ENCODE data around the gene GALNT9.

The GALNT9 gene

GRCh38 chr12:132353811-132354210 is 24.4 kb upstream of the GALNT9 start:
- no peak overlapping the region for H3K4me3 ChIP-seq (ENCODE audit: low read depth, low read length)
- DNase-seq (ENCODE audit: low read depth, low spot score), result no peak
- CTCF ChIA-PET, result no interaction called here
- POLR2A ChIA-PET, result no interaction called here
- no peak for TF ChIP-seq CTCF (IDR thresholded peaks at IDR 0.05; ENCODE audit: insufficient read depth, low read length, missing control alignments)

DNA sequence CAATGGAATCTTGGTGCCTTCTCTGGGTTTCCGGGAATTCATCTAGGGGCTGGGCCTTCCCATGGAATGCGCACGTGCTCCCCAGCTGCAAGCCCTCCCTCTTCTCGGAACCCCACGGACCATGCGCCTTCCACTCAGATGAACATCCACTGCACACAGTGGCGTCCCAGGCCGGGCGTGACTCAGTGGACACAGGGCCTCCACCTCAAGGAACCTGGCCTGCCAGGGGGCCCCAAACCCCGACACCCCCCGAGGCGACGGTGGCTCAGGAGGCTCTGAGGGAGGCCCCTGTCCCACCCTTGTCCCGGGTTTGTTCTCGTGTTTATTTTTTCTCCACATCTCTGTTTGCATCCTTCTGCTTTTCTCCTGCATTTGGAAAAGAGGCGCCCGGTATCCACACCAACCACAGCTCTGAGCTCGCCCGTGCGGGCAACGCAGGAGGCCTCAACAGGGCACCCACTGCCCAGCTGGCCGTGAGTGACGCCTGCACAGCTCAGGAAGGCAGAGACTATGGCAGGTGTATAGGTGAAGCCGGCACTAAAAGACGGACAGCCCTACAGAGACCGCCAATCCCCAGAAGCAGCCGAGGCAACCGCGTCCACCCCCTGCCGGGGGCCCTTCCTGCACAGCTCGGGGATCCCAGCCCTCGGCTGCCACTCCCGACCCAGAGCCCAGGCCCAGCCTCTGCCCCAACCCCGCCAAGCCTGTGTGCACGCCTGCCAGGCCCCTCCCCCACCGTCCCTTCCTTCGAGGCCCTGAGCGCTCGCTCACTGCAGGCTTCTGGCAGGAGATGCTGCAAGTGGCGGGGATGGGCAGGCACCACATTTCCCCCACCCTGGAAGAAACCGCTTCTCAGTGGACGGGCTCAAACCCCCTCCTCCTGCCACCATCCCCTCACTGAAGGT is 23.8 kb upstream of the GALNT9 start:
- no peak for DNase-seq (ENCODE audit: low read depth, low spot score)
- POLR2A ChIA-PET, result no interaction called here
- CTCF ChIA-PET, result no interaction called here
- TF ChIP-seq CTCF (IDR thresholded peaks at IDR 0.05; ENCODE audit: insufficient read depth, low read length, missing control alignments), result no peak
- no peak overlapping the region for H3K4me3 ChIP-seq (ENCODE audit: low read depth, low read length)

- no peak for TF ChIP-seq CTCF (IDR thresholded peaks at IDR 0.05; ENCODE audit: insufficient read depth, low read length, missing control alignments)
- POLR2A ChIA-PET, result no interaction called here
- no peak overlapping the region for H3K4me3 ChIP-seq (ENCODE audit: low read depth, low read length)
- CTCF ChIA-PET, result no interaction called here
- no peak for DNase-seq (ENCODE audit: low read depth, low spot score)
Measured at GRCh38 chr12:132351751-132352495, 22.5 kb upstream of the GALNT9 start.

DNA sequence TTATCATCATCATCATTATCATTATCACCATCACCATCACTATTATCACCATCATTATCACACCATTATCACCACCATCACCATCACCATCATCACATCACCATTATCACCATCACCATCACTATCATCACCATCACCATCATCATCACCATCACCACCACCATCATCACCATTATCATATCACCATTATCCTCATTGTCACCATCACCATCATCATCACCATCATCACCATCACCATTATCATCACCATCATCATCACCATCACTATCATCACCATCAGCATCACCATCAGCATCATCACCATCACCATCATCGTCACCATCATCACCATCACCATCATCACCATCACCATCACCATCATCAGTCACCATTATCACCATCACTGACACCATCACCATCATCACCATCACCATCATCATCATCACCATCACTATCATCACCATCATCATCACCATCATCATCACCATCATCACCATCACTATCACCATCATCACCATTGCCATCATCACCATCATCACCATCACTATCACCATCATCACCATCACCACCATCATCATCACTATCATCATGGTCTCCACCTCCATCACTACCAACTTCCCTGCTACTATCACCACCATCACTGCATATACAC is 20.2 kb upstream of the GALNT9 start:
- CTCF ChIA-PET, result no interaction called here
- DNase-seq (ENCODE audit: low read depth, low spot score), result no peak
- no peak for TF ChIP-seq CTCF (IDR thresholded peaks at IDR 0.05; ENCODE audit: insufficient read depth, low read length, missing control alignments)
- POLR2A ChIA-PET, result no interaction called here
- H3K4me3 ChIP-seq (ENCODE audit: low read depth, low read length), result no peak overlapping the region

DNA sequence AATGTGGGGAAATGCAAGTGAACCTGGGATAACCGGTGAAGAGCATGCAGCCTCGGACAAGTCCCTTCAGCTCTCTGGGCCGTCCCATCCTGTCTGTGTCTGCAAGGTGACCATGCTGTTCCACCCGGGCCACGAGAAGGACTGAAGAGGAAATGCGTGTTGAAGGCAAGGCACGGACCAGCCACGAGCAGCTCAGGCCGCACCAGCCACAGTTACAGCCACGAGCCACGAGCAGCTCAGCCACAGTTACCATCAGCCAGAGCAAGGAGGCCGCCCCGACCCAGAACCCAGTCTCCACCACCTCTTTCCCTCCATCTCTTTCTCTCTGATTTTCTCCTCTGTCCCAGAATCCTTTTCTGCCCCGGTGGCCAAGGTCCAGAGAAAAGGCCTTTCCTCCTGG is 18.8 kb upstream of the GALNT9 start:
- POLR2A ChIA-PET, result no interaction called here

More for the DNA sequence above, 18.8 kb upstream of the GALNT9 start:
- TF ChIP-seq CTCF (IDR thresholded peaks at IDR 0.05; ENCODE audit: insufficient read depth, low read length, missing control alignments), result no peak
- no peak for DNase-seq (ENCODE audit: low read depth, low spot score)
- no peak overlapping the region for H3K4me3 ChIP-seq (ENCODE audit: low read depth, low read length)
- CTCF ChIA-PET, result no interaction called here

Measured in AG04449 (cell line).